ENCODE measurements around the gene MYO3B. TPM values are rescaled to one million over a fixed set of nuclear protein-coding genes. Genes with fewer than 3 reads are reported as not detected.

Gene MYO3B
- total RNA-seq, 1 experiment from 2014 or later: 0.63 TPM

- H3K23ac ChIP-seq (ENCODE audit: insufficient read length, low read depth, low read length): no peak overlapping the region
- H3K79me1 ChIP-seq (ENCODE audit: insufficient read depth, low read depth, low read length, poor library complexity, severe bottlenecking): no peaks in the 10 kb centered on the region
- no peak overlapping the region for H3K14ac ChIP-seq (ENCODE audit: insufficient read depth, low read length)
- no peak for TF ChIP-seq CTCF (conservative IDR thresholded peaks at IDR 0.05)
- no peak overlapping the region for H3K56ac ChIP-seq (ENCODE audit: insufficient read length, low read depth, low read length)
- H2BK20ac ChIP-seq (ENCODE audit: low read depth, low read length, poor library complexity, severe bottlenecking): no peak overlapping the region
- H4K8ac ChIP-seq (replicated peaks; ENCODE audit: insufficient read length, low read depth, low read length): no peak overlapping the region
- Mint-ChIP-seq H3K4me1 (peaks cover 3 to 8% of the 10 kb centered on the region in 2 experiments; a peak in 3 of 4 replicates), H3K27me3 (ENCODE audit: low read depth) (no peaks in the 10 kb centered on the region; the same call in 1 of the 2 replicates), H3K4me3 (no peak overlapping the region), H3K27ac (no peak overlapping the region), H3K9me3 (no peaks in the 10 kb centered on the region), H3K36me3 (ENCODE audit: insufficient read depth in 1 of 3, low read depth in 3 of 3) (no peaks in the 10 kb centered on the region)
- no peak overlapping the region for H2BK15ac ChIP-seq (ENCODE audit: low read depth, low read length)
- H2BK120ac ChIP-seq (ENCODE audit: low read depth, low read length, poor library complexity, severe bottlenecking): no peak overlapping the region
- no peak overlapping the region for H2BK12ac ChIP-seq (ENCODE audit: insufficient read length, low read depth, low read length)
- no CpG with 5 or more reads among the region's 5 CpGs for WGBS (ENCODE audit: extremely low coverage, insufficient read length, low lambda C conversion rate)
- DNase-seq: no peak
- H3K27ac ChIP-seq (ENCODE audit: insufficient read length, low read depth, low read length): no peak overlapping the region
- H3K23me2 ChIP-seq (ENCODE audit: insufficient read length, low read depth, low read length, poor library complexity, severe bottlenecking): no peaks in the 10 kb centered on the region
- H3T11ph ChIP-seq (ENCODE audit: low read length): no peak overlapping the region
- H4K20me1 ChIP-seq (ENCODE audit: control insufficient read depth, insufficient read depth, insufficient read length): no peaks in the 10 kb centered on the region
- no peak overlapping the region for H2AK5ac ChIP-seq (ENCODE audit: insufficient read length, low read length)
- H4K91ac ChIP-seq (ENCODE audit: insufficient read length, low read depth, low read length): no peak overlapping the region
- H4K5ac ChIP-seq (ENCODE audit: insufficient read length, low read depth, low read length): no peak overlapping the region
- H3K4ac ChIP-seq (ENCODE audit: low read depth, low read length): no peak overlapping the region
- H2AFZ ChIP-seq (ENCODE audit: low read length): no peak overlapping the region
- H3K18ac ChIP-seq (ENCODE audit: insufficient read length, low read depth, low read length): no peak overlapping the region
- H3K9ac ChIP-seq (ENCODE audit: extremely low read depth, insufficient read length, low read length): no peak overlapping the region
- no peaks in the 10 kb centered on the region for H3K9me3 ChIP-seq (ENCODE audit: control insufficient read depth, low read depth, low read length)
- H3K79me2 ChIP-seq (ENCODE audit: insufficient read depth, low read length): no peaks in the 10 kb centered on the region
- no peak overlapping the region for H3K4me2 ChIP-seq (ENCODE audit: insufficient read depth, insufficient read length, low read length)
- no peaks in the 10 kb centered on the region for H3K4me1 ChIP-seq (ENCODE audit: insufficient read depth, low read length)
- no peak overlapping the region for H2BK5ac ChIP-seq (ENCODE audit: insufficient read length, low read length)
- no peaks in the 10 kb centered on the region for H3K27me3 ChIP-seq (ENCODE audit: insufficient read depth, low read length)
These were observed 133.0 kb downstream of the MYO3B start for GRCh38 chr2:170310876-170311502.

Data from H9 (cell line).